Measurements from ENCODE around the gene ZFC3H1. TPM values are rescaled to one million over a fixed set of nuclear protein-coding genes. Genes with fewer than 3 reads are reported as not detected.

Gene ZFC3H1
- total RNA-seq, 1 experiment from 2014 or later: 37.1 TPM

DNA sequence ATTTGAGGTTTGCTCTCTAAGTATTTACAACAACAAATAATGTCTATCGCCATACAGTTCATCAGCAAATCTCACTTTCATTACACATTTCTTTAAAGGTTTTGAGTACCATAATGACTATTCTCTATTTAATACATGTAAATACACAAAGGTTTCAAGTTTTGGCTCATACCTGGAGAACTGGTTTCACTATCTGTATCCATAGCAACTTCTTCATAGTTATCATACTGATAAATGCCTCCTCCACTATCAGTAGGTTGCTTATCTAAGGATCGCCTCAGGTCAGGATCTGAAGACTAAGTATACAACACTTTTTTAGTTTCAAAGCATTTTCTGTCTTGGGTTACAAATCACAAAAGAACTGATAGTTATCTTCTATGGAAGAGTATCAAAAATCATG lies 21.4 kb downstream of the ZFC3H1 start:
- ATAC-seq (no peak), DNase-seq (ENCODE audit: low read depth, low spot score) (no peak)
- intact Hi-C loops (cut with micrococcal nuclease): no loop called here
- H3K4me1 ChIP-seq (ENCODE audit: control insufficient read depth in 1 of 2, insufficient read depth in 2 of 2, low read length in 2 of 2): peaks cover 0 to 4% of the 10 kb centered on the region in 2 experiments; a peak in 1 of 4 replicates
- peaks cover 40 to 47% of the 10 kb centered on the region in 2 experiments for H3K36me3 ChIP-seq (ENCODE audit: control insufficient read depth in 1 of 2, insufficient read depth in 2 of 2, low read length in 2 of 2)
- H2AFZ ChIP-seq (ENCODE audit: low read depth, low read length, poor library complexity, severe bottlenecking): no peak overlapping the region
- H3K27me3 ChIP-seq (ENCODE audit: insufficient read depth, low read length): no peaks in the 10 kb centered on the region
- no peak overlapping the region for H3K27ac ChIP-seq (ENCODE audit: low read depth, low read length)
- peaks cover 75% of the 10 kb centered on the region for H3K79me2 ChIP-seq (ENCODE audit: insufficient read depth, low read length)
- POLR2A ChIA-PET: no interaction called here
- H3K9me3 ChIP-seq (ENCODE audit: control insufficient read depth in 1 of 2, insufficient read depth in 1 of 2, low read depth in 1 of 2, low read length in 2 of 2): no peaks in the 10 kb centered on the region
- H3K4me3 ChIP-seq (replicated peaks in 1 of 2; ENCODE audit: low read depth in 1 of 2, low read length in 2 of 2): no peak overlapping the region
- TF ChIP-seq TCF7L2 (IDR thresholded peaks at IDR 0.05; ENCODE audit: borderline replicate concordance, extremely low read depth, insufficient read depth, insufficient read length): no peak
- TF ChIP-seq, protein P1, sequence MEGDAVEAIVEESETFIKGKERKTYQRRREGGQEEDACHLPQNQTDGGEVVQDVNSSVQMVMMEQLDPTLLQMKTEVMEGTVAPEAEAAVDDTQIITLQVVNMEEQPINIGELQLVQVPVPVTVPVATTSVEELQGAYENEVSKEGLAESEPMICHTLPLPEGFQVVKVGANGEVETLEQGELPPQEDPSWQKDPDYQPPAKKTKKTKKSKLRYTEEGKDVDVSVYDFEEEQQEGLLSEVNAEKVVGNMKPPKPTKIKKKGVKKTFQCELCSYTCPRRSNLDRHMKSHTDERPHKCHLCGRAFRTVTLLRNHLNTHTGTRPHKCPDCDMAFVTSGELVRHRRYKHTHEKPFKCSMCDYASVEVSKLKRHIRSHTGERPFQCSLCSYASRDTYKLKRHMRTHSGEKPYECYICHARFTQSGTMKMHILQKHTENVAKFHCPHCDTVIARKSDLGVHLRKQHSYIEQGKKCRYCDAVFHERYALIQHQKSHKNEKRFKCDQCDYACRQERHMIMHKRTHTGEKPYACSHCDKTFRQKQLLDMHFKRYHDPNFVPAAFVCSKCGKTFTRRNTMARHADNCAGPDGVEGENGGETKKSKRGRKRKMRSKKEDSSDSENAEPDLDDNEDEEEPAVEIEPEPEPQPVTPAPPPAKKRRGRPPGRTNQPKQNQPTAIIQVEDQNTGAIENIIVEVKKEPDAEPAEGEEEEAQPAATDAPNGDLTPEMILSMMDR (IDR thresholded peaks at IDR 0.05 in 2 of 3, conservative IDR thresholded peaks at IDR 0.05 in 1 of 3; ENCODE audit: borderline replicate concordance in 1 of 3, insufficient read depth in 1 of 3, low read depth in 2 of 3, low read length in 2 of 3): no peak
- no peak overlapping the region for H3K4me2 ChIP-seq (ENCODE audit: low read length)
- CTCF ChIA-PET: no interaction called here
- no peak overlapping the region for H3K9ac ChIP-seq (ENCODE audit: low read length)
- no TSS peak for BruUV-seq (replicated peaks)
- no peaks in the 10 kb centered on the region for H3K9me2 ChIP-seq (ENCODE audit: insufficient read depth)
- no peaks in the 10 kb centered on the region for H4K20me1 ChIP-seq (ENCODE audit: insufficient read depth)
- RAD21 ChIA-PET (ENCODE audit: low non-redundant PET in 1 of 2, low total read pairs in 2 of 2, uncharacterized antibody in 2 of 2, unreplicated experiment in 2 of 2): no interaction called here

GRCh38 chr12:71641390-71641789 lies 22.3 kb downstream of the ZFC3H1 start:
- no peaks in the 10 kb centered on the region for H3K9me2 ChIP-seq (ENCODE audit: insufficient read depth)
- H3K4me2 ChIP-seq (ENCODE audit: low read length): no peak overlapping the region
- RAD21 ChIA-PET (ENCODE audit: low non-redundant PET in 1 of 2, low total read pairs in 2 of 2, uncharacterized antibody in 2 of 2, unreplicated experiment in 2 of 2): no interaction called here
- peaks cover 33 to 48% of the 10 kb centered on the region in 2 experiments for H3K36me3 ChIP-seq (ENCODE audit: control insufficient read depth in 1 of 2, insufficient read depth in 2 of 2, low read length in 2 of 2)
- no peak overlapping the region for H3K9ac ChIP-seq (ENCODE audit: low read length)
- POLR2A ChIA-PET: no interaction called here
- H3K4me3 ChIP-seq (replicated peaks in 1 of 2; ENCODE audit: low read depth in 1 of 2, low read length in 2 of 2): no peak overlapping the region
- H2AFZ ChIP-seq (ENCODE audit: low read depth, low read length, poor library complexity, severe bottlenecking): no peak overlapping the region
- no peak for DNase-seq (ENCODE audit: low read depth, low spot score)
- no peak for ATAC-seq
- H3K9me3 ChIP-seq (ENCODE audit: control insufficient read depth in 1 of 2, insufficient read depth in 1 of 2, low read depth in 1 of 2, low read length in 2 of 2): no peaks in the 10 kb centered on the region
- peaks cover 68% of the 10 kb centered on the region for H3K79me2 ChIP-seq (ENCODE audit: insufficient read depth, low read length)
- no peak overlapping the region for H3K27ac ChIP-seq (ENCODE audit: low read depth, low read length)
- BruUV-seq (replicated peaks): no TSS peak
- CTCF ChIA-PET: no interaction called here
- H4K20me1 ChIP-seq (ENCODE audit: insufficient read depth): no peaks in the 10 kb centered on the region
- no peak for TF ChIP-seq RAD21 (IDR thresholded peaks at IDR 0.05; ENCODE audit: low read depth)
- TF ChIP-seq YY1 (IDR thresholded peaks at IDR 0.05; ENCODE audit: extremely low read depth, insufficient replicate concordance, low read depth, low read length): no peak
- no peak for TF ChIP-seq SRF (IDR thresholded peaks at IDR 0.05; ENCODE audit: low read depth)
- TF ChIP-seq JUND (IDR thresholded peaks at IDR 0.05): no peak
- TF ChIP-seq, protein P2, sequence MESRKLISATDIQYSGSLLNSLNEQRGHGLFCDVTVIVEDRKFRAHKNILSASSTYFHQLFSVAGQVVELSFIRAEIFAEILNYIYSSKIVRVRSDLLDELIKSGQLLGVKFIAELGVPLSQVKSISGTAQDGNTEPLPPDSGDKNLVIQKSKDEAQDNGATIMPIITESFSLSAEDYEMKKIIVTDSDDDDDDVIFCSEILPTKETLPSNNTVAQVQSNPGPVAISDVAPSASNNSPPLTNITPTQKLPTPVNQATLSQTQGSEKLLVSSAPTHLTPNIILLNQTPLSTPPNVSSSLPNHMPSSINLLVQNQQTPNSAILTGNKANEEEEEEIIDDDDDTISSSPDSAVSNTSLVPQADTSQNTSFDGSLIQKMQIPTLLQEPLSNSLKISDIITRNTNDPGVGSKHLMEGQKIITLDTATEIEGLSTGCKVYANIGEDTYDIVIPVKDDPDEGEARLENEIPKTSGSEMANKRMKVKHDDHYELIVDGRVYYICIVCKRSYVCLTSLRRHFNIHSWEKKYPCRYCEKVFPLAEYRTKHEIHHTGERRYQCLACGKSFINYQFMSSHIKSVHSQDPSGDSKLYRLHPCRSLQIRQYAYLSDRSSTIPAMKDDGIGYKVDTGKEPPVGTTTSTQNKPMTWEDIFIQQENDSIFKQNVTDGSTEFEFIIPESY (IDR thresholded peaks at IDR 0.05; ENCODE audit: extremely low read depth, insufficient replicate concordance, low read length): no peak
- no peak for TF ChIP-seq ZNF274 (IDR thresholded peaks at IDR 0.05; ENCODE audit: low read depth, low read length)
- TF ChIP-seq FOSL1 (IDR thresholded peaks at IDR 0.05; ENCODE audit: low read depth): no peak
- TF ChIP-seq EGR1 (IDR thresholded peaks at IDR 0.05; ENCODE audit: low read depth): no peak
- no peak for TF ChIP-seq SIN3A (IDR thresholded peaks at IDR 0.05; ENCODE audit: low read depth)
- TF ChIP-seq, protein P3, sequence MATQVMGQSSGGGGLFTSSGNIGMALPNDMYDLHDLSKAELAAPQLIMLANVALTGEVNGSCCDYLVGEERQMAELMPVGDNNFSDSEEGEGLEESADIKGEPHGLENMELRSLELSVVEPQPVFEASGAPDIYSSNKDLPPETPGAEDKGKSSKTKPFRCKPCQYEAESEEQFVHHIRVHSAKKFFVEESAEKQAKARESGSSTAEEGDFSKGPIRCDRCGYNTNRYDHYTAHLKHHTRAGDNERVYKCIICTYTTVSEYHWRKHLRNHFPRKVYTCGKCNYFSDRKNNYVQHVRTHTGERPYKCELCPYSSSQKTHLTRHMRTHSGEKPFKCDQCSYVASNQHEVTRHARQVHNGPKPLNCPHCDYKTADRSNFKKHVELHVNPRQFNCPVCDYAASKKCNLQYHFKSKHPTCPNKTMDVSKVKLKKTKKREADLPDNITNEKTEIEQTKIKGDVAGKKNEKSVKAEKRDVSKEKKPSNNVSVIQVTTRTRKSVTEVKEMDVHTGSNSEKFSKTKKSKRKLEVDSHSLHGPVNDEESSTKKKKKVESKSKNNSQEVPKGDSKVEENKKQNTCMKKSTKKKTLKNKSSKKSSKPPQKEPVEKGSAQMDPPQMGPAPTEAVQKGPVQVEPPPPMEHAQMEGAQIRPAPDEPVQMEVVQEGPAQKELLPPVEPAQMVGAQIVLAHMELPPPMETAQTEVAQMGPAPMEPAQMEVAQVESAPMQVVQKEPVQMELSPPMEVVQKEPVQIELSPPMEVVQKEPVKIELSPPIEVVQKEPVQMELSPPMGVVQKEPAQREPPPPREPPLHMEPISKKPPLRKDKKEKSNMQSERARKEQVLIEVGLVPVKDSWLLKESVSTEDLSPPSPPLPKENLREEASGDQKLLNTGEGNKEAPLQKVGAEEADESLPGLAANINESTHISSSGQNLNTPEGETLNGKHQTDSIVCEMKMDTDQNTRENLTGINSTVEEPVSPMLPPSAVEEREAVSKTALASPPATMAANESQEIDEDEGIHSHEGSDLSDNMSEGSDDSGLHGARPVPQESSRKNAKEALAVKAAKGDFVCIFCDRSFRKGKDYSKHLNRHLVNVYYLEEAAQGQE (IDR thresholded peaks at IDR 0.05; ENCODE audit: low read depth): no peak
- intact Hi-C loops (cut with micrococcal nuclease): no loop called here
- H3K27me3 ChIP-seq (ENCODE audit: insufficient read depth, low read length): no peaks in the 10 kb centered on the region
- H3K4me1 ChIP-seq (ENCODE audit: control insufficient read depth in 1 of 2, insufficient read depth in 2 of 2, low read length in 2 of 2): peaks cover 0 to 4% of the 10 kb centered on the region in 2 experiments; a peak in 1 of 4 replicates

All from HCT116 (cell line).